Activated CD8-positive, alpha-beta T cell treated with anti-CD3 and anti-CD28 coated beads for 36 hours (primary cell): ENCODE results near the gene TCF7L2. TPM values are rescaled to one million over a fixed set of nuclear protein-coding genes. Genes with fewer than 3 reads are reported as not detected.

ENCODE experiments used
- ATAC-seq: fragments of 200-7000 bp; cut with Tn5 transposase; one replicate; pipeline ENCODE4 v1.10.0; 2021; ENCODE audit warnings: mild to moderate bottlenecking, moderate library complexity
- CTCF ChIA-PET: fragments of 350-600 bp; sonication (Branson Sonifier 250); formaldehyde crosslinking; loops from one replicate; lab custom pipeline; 2021; ENCODE audit warnings: antibody characterized with exemption; lab: Charles Lee
- POLR2A ChIA-PET: fragments of 350-600 bp; sonication (Branson Sonifier 250); formaldehyde crosslinking; loops from one replicate; lab custom pipeline; 2021; ENCODE audit warnings: antibody characterized with exemption; lab: Charles Lee
- DNase-seq: peaks from one replicate; pipeline ENCODE4 v3.0.0-alpha.2; 2020
- H3K27ac Mint-ChIP-seq: one replicate; pipeline ENCODE4 v1.8.0; 2021; ENCODE audit warnings: mild to moderate bottlenecking, mixed read lengths
- H3K27me3 Mint-ChIP-seq: one replicate; pipeline ENCODE4 v1.8.0; 2021; ENCODE audit warnings: mixed read lengths
- H3K36me3 Mint-ChIP-seq: one replicate; pipeline ENCODE4 v1.8.0; 2021; ENCODE audit warnings: low read depth, mixed read lengths
- H3K4me1 Mint-ChIP-seq: one replicate; pipeline ENCODE4 v1.8.0; 2021; ENCODE audit warnings: low read depth, mixed read lengths
- H3K4me3 Mint-ChIP-seq: one replicate; pipeline ENCODE4 v1.8.0; 2021; ENCODE audit warnings: mild to moderate bottlenecking, moderate library complexity, mixed read lengths
- H3K9me3 Mint-ChIP-seq: one replicate; pipeline ENCODE4 v1.8.0; 2021; ENCODE audit warnings: mixed read lengths
- CTCF ChIP-seq: fragments of 200-600 bp; IDR thresholded peaks from one replicate; pipeline ENCODE4 v1.8.0; 2022; ENCODE audit warnings: antibody characterized with exemption, mild to moderate bottlenecking
- intact Hi-C: fragments of 100-400 bp; cut with micrococcal nuclease; formaldehyde crosslinking; loops from one replicate; pipeline ENCODE4 v1.10.0; 2022
- total RNA-seq, 2 experiments: library from RNA; stranded (reverse); gene quantifications; one replicate each; pipeline ENCODE4 v1.2.3, GENCODE V29; 2021

Gene TCF7L2
- total RNA-seq, 2 experiments from 2014 or later: 1.5 to 1.6 TPM

GRCh38 chr10:113019692-113020474 lies 69.8 kb downstream of the TCF7L2 start:
- Mint-ChIP-seq H3K36me3 (no peaks in the 10 kb centered on the region), H3K4me1 (no peaks in the 10 kb centered on the region), H3K27ac (no peak overlapping the region), H3K4me3 (no peak overlapping the region), H3K9me3 (no peaks in the 10 kb centered on the region), H3K27me3 (no peaks in the 10 kb centered on the region)
- no peak for ATAC-seq
- no peak for TF ChIP-seq CTCF
- POLR2A ChIA-PET: interaction anchor here (0.6 kb wide), 1 partner anchor 532 kb away, joined by 3 read pairs; no protein-coding TSS in a partner anchor
- no peak for DNase-seq
- CTCF ChIA-PET: no interaction called here
- intact Hi-C loops: no loop called here

DNA sequence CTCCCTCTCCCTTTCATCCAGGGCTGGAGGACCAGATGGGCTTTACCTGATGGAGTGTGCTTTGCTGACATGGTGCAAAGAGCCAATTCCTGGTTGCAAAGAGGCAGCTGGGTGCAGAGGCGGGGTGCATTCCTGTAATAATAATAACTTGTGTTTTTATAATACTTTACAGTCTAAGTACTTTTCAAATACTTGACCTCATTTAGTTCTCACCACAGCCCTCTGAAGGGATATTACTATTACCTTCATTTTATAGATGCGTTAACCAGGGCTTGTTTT lies 70.4 kb downstream of the TCF7L2 start:
- DNase-seq (no peak), ATAC-seq (no peak)
- H3K27me3 Mint-ChIP-seq: no peaks in the 10 kb centered on the region
- ChIA-PET CTCF (no interaction called here), POLR2A (no interaction called here)
- no peaks in the 10 kb centered on the region for H3K36me3 Mint-ChIP-seq
- no peaks in the 10 kb centered on the region for H3K9me3 Mint-ChIP-seq
- no peaks in the 10 kb centered on the region for H3K4me1 Mint-ChIP-seq
- no peak for TF ChIP-seq CTCF
- intact Hi-C loops: no loop called here
- H3K27ac Mint-ChIP-seq: no peak overlapping the region
- no peak overlapping the region for H3K4me3 Mint-ChIP-seq

- DNase-seq (no peak), ATAC-seq (no peak)
- Mint-ChIP-seq H3K9me3 (no peaks in the 10 kb centered on the region), H3K4me3 (no peak overlapping the region), H3K27me3 (no peaks in the 10 kb centered on the region), H3K27ac (no peak overlapping the region), H3K4me1 (no peaks in the 10 kb centered on the region), H3K36me3 (no peaks in the 10 kb centered on the region)
- intact Hi-C loops: no loop called here
- TF ChIP-seq CTCF: no peak
- ChIA-PET POLR2A (no interaction called here), CTCF (no interaction called here)
Measured at GRCh38 chr10:113020838-113021237, 70.8 kb downstream of the TCF7L2 start.

- no peak for TF ChIP-seq CTCF
- intact Hi-C loops: no loop called here
- Mint-ChIP-seq H3K27me3 (no peaks in the 10 kb centered on the region), H3K36me3 (no peaks in the 10 kb centered on the region), H3K4me1 (no peaks in the 10 kb centered on the region), H3K27ac (no peak overlapping the region), H3K9me3 (no peaks in the 10 kb centered on the region), H3K4me3 (no peak overlapping the region)
- DNase-seq: no peak
- ChIA-PET POLR2A (interaction anchor here (0.9 kb wide), 1 partner anchor 198 kb away, joined by 4 read pairs; no protein-coding TSS in a partner anchor), CTCF (no interaction called here)
- ATAC-seq: no peak
Measured at GRCh38 chr10:113021268-113022040, 71.4 kb downstream of the TCF7L2 start.

DNA sequence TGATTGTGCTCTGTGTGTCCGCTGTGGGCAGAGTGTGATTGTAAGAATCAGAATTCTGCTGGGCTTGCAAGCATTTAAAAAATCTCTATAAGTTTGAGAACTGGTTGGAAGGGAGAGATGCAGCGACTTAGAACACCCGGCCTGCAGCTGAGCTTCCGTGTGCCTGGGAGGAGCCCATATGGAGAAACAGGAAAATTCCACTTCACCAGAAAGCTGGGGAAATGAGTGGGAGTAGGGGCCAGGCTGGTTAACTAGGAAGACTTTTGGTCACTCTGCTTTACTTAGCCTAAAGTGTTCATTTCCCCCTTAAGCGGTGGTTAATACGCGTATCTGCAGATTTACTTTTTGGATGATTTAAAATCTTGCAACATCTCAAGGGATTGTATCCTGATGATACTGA lies 72.2 kb downstream of the TCF7L2 start:
- Mint-ChIP-seq H3K27ac (no peak overlapping the region), H3K4me1 (no peaks in the 10 kb centered on the region), H3K9me3 (no peaks in the 10 kb centered on the region), H3K27me3 (peaks cover 2% of the 10 kb centered on the region), H3K4me3 (no peak overlapping the region), H3K36me3 (no peaks in the 10 kb centered on the region)
- ATAC-seq (no peak), DNase-seq (no peak)
- CTCF ChIA-PET: no interaction called here
- intact Hi-C loops: no loop called here
- TF ChIP-seq CTCF: no peak
- POLR2A ChIA-PET: interaction anchor here (0.9 kb wide), 1 partner anchor 198 kb away, joined by 4 read pairs; no protein-coding TSS in a partner anchor
